Activated CD8-positive, alpha-beta memory T cell treated with anti-CD3 and anti-CD28 coated beads, Interleukin-2, amount 50 U/mL, for 4 hours (primary cell): Measurements from ENCODE around the gene IPO4.

Source experiments
- DNase-seq: peaks from one replicate; pipeline ENCODE4 v3.0.0-alpha.2; 2020

Gene IPO4

GRCh38 chr14:24146978-24147760 lies 41.4 kb downstream of the IPO4 start, which contains the start of gene RNF31:
Gene RNF31 (plus strand): TSS chr14:24147498. CDS start chr14:24147699, 201 bp downstream.
- peak; percentile 97 for DNase-seq

GRCh38 chr14:24146453-24146977 lies 42.1 kb downstream of the IPO4 start, which contains the start of gene PSME2:
Gene PSME2 (minus strand): TSS chr14:24146610. CDS start chr14:24146581, 29 bp downstream.
- peak; percentile 75 for DNase-seq

- DNase-seq = no peak
Measured at GRCh38 chr14:24145690-24146452, 42.7 kb downstream of the IPO4 start.

GRCh38 chr14:24145219-24145618 lies 43.4 kb downstream of the IPO4 start:
- DNase-seq = no peak

GRCh38 chr14:24144451-24144850 lies 44.2 kb downstream of the IPO4 start:
- DNase-seq = no peak

- no peak for DNase-seq
Measured at GRCh38 chr14:24143511-24143910, 45.1 kb downstream of the IPO4 start.

- DNase-seq = peak; percentile 99
Measured at GRCh38 chr14:24141097-24141880, 47.3 kb downstream of the IPO4 start, which contains the start of gene EMC9. Gene EMC9 (minus strand): TSS chr14:24141591. CDS start chr14:24141304, 287 bp downstream.

GRCh38 chr14:24139272-24139934 lies 49.2 kb downstream of the IPO4 start:
- DNase-seq = no peak

GRCh38 chr14:24138396-24139271 lies 50.0 kb downstream of the IPO4 start:
- DNase-seq = no peak

GRCh38 chr14:24137529-24138395 lies 50.9 kb downstream of the IPO4 start:
- no peak for DNase-seq

GRCh38 chr14:24136684-24137528 lies 51.7 kb downstream of the IPO4 start:
- no peak for DNase-seq

GRCh38 chr14:24135834-24136683 lies 52.6 kb downstream of the IPO4 start, which contains the start of gene PSME1:
Gene PSME1 (plus strand): TSS chr14:24136194. CDS start chr14:24136263, 69 bp downstream.
- DNase-seq = peak; percentile 95

GRCh38 chr14:24135584-24135833 lies 53.1 kb downstream of the IPO4 start:
- no peak for DNase-seq

GRCh38 chr14:24133735-24134134 lies 54.9 kb downstream of the IPO4 start:
- DNase-seq = no peak

GRCh38 chr14:24132976-24133375 lies 55.6 kb downstream of the IPO4 start:
- no peak for DNase-seq

- DNase-seq = no peak
Measured at GRCh38 chr14:24132061-24132685, 56.4 kb downstream of the IPO4 start.

- no peak for DNase-seq
Measured at GRCh38 chr14:24131549-24131966, 57.1 kb downstream of the IPO4 start.
